HL-60 (cell line): ENCODE data around the gene TACC2.

Source experiments
- DNase-seq, 2 experiments: peaks; one replicate each; pipeline ENCODE4 v3.0.0-alpha.2; 2010 to 2020; ENCODE audit warnings: low read depth in 1 of 2, low spot score in 1 of 2
- H3K27ac ChIP-seq: fragments of 250-450 bp; sonication (Bioruptor Pico); replicated peaks from 2 replicates; pipeline ENCODE4 v1.5.1; 2020; ENCODE audit warnings: mild to moderate bottlenecking, moderate library complexity
- H3K27me3 ChIP-seq: fragments of 250-450 bp; sonication (Bioruptor Pico); 2 replicates; pipeline ENCODE4 v1.5.1; 2021; ENCODE audit warnings: mild to moderate bottlenecking, moderate library complexity; ENCODE audit not compliant: insufficient read depth, poor library complexity, severe bottlenecking
- H3K4me3 ChIP-seq: replicated peaks from 2 replicates; pipeline ENCODE4 v1.5.1; 2011; ENCODE audit warnings: mild to moderate bottlenecking, control low read depth, low read length; ENCODE audit not compliant: insufficient read depth
- GABPA ChIP-seq: IDR thresholded peaks from 2 replicates; pipeline ENCODE4 v1.6.1; 2012; ENCODE audit warnings: low read depth
- POLR2AphosphoS5 ChIP-seq: IDR thresholded peaks from 2 replicates; pipeline ENCODE4 v1.6.1; 2012; ENCODE audit warnings: low read depth
- SPI1 ChIP-seq: IDR thresholded peaks from 2 replicates; pipeline ENCODE4 v1.6.1; 2012; ENCODE audit warnings: low read depth, mild to moderate bottlenecking, borderline replicate concordance
- TF ChIP-seq, protein P1 (sequence below): IDR thresholded peaks from one replicate; pipeline ENCODE4 v1.5.1; 2011; ENCODE audit warnings: low read length, control low read depth, inconsistent platforms; ENCODE audit not compliant: insufficient read depth
- TF ChIP-seq, protein P2 (sequence below): IDR thresholded peaks from 2 replicates; pipeline ENCODE4 v1.6.1; 2012; ENCODE audit warnings: low read depth; ENCODE audit not compliant: insufficient replicate concordance

Gene TACC2

DNA sequence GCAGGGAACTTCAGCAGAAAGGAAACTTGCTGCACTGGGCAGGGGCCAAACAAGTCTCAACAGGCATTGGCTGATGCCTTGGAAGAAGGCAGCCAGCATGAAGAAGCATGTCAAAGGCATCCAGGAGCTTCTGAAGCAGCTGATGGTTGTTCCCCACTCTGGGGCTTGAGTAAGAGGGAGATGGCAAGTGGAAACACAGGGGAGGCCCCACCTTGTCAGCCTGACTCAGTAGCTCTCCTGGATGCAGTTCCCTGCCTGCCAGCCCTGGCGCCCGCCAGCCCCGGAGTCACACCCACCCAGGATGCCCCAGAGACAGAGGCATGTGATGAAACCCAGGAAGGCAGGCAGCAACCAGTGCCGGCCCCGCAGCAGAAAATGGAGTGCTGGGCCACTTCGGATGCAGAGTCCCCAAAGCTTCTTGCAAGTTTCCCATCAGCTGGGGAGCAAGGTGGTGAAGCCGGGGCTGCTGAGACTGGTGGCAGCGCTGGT is 96.5 kb downstream of the TACC2 start:
- TF ChIP-seq POLR2AphosphoS5, result no peak
- TF ChIP-seq, protein P1, sequence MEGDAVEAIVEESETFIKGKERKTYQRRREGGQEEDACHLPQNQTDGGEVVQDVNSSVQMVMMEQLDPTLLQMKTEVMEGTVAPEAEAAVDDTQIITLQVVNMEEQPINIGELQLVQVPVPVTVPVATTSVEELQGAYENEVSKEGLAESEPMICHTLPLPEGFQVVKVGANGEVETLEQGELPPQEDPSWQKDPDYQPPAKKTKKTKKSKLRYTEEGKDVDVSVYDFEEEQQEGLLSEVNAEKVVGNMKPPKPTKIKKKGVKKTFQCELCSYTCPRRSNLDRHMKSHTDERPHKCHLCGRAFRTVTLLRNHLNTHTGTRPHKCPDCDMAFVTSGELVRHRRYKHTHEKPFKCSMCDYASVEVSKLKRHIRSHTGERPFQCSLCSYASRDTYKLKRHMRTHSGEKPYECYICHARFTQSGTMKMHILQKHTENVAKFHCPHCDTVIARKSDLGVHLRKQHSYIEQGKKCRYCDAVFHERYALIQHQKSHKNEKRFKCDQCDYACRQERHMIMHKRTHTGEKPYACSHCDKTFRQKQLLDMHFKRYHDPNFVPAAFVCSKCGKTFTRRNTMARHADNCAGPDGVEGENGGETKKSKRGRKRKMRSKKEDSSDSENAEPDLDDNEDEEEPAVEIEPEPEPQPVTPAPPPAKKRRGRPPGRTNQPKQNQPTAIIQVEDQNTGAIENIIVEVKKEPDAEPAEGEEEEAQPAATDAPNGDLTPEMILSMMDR, result no peak
- TF ChIP-seq, protein P2, sequence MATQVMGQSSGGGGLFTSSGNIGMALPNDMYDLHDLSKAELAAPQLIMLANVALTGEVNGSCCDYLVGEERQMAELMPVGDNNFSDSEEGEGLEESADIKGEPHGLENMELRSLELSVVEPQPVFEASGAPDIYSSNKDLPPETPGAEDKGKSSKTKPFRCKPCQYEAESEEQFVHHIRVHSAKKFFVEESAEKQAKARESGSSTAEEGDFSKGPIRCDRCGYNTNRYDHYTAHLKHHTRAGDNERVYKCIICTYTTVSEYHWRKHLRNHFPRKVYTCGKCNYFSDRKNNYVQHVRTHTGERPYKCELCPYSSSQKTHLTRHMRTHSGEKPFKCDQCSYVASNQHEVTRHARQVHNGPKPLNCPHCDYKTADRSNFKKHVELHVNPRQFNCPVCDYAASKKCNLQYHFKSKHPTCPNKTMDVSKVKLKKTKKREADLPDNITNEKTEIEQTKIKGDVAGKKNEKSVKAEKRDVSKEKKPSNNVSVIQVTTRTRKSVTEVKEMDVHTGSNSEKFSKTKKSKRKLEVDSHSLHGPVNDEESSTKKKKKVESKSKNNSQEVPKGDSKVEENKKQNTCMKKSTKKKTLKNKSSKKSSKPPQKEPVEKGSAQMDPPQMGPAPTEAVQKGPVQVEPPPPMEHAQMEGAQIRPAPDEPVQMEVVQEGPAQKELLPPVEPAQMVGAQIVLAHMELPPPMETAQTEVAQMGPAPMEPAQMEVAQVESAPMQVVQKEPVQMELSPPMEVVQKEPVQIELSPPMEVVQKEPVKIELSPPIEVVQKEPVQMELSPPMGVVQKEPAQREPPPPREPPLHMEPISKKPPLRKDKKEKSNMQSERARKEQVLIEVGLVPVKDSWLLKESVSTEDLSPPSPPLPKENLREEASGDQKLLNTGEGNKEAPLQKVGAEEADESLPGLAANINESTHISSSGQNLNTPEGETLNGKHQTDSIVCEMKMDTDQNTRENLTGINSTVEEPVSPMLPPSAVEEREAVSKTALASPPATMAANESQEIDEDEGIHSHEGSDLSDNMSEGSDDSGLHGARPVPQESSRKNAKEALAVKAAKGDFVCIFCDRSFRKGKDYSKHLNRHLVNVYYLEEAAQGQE, result no peak
- no peak for TF ChIP-seq SPI1
- TF ChIP-seq GABPA, result no peak
- no peak overlapping the region for H3K27ac ChIP-seq
- DNase-seq, result no peak
- H3K4me3 ChIP-seq, result no peak overlapping the region
- H3K27me3 ChIP-seq, result peaks cover 2% of the 10 kb centered on the region

DNA sequence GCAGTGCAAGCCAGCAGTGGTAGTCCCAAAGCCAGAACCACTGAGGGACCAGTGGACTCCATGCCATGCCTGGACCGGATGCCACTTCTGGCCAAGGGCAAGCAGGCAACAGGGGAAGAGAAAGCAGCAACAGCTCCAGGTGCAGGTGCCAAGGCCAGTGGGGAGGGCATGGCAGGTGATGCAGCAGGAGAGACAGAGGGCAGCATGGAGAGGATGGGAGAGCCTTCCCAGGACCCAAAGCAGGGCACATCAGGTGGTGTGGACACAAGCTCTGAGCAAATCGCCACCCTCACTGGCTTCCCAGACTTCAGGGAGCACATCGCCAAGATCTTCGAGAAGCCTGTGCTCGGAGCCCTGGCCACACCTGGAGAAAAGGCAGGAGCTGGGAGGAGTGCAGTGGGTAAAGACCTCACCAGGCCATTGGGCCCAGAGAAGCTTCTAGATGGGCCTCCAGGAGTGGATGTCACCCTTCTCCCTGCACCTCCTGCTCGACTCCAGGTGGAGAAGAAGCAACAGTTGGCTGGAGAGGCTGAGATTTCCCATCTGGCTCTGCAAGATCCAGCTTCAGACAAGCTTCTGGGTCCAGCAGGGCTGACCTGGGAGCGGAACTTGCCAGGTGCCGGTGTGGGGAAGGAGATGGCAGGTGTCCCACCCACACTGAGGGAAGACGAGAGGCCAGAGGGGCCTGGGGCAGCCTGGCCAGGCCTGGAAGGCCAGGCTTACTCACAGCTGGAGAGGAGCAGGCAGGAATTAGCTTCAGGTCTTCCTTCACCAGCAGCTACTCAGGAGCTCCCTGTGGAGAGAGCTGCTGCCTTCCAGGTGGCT is 97.7 kb downstream of the TACC2 start:
- Histone ChIP-seq H3K4me3 (no peak overlapping the region), H3K27ac (no peak overlapping the region), H3K27me3 (peaks cover 2% of the 10 kb centered on the region)
- no peak for DNase-seq
- TF ChIP-seq, protein P1, result no peak
- TF ChIP-seq GABPA, result no peak
- no peak for TF ChIP-seq POLR2AphosphoS5
- TF ChIP-seq SPI1, result no peak
- TF ChIP-seq, protein P2, result no peak

DNA sequence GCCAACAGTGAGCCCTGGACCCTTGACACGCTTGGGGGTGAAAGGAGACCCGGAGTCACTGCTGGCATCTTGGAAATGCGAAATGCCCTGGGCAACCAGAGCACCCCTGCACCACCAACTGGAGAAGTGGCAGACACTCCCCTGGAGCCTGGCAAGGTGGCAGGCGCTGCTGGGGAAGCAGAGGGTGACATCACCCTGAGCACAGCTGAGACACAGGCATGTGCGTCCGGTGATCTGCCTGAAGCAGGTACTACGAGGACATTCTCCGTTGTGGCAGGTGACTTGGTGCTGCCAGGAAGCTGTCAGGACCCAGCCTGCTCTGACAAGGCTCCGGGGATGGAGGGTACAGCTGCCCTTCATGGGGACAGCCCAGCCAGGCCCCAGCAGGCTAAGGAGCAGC is 98.5 kb downstream of the TACC2 start:
- no peak for TF ChIP-seq GABPA
- no peak for TF ChIP-seq POLR2AphosphoS5
- TF ChIP-seq, protein P2, result no peak
- H3K27ac ChIP-seq, result no peak overlapping the region
- H3K27me3 ChIP-seq, result peaks cover 4% of the 10 kb centered on the region
- DNase-seq, result no peak
- no peak overlapping the region for H3K4me3 ChIP-seq
